Muscle layer of duodenum (tissue), 2 donors: ENCODE measurements around the gene EPB41.
"Not testable (repeated sequence)": the region's sequence is repeated elsewhere in the genome, so short reads cannot be mapped to it uniquely, and the experiment has no call there.

ENCODE experiments used
- H3K27ac ChIP-seq: one replicate; pipeline ENCODE4 v1.7.0; 2013; ENCODE audit warnings: mild to moderate bottlenecking, low read length
- H3K27me3 ChIP-seq: one replicate; pipeline ENCODE4 v1.7.0; 2013; ENCODE audit warnings: low read depth, mild to moderate bottlenecking, control low read depth, low read length
- H3K36me3 ChIP-seq, 2 donors: one replicate each; pipeline ENCODE4 v1.7.0; 2013; ENCODE audit warnings: low read length in 2 of 2, control low read depth in 1 of 2, mild to moderate bottlenecking in 1 of 2; ENCODE audit not compliant: insufficient read depth in 2 of 2, control insufficient read depth in 1 of 2
- H3K4me1 ChIP-seq, 2 donors: one replicate each; pipeline ENCODE4 v1.7.0; 2013; ENCODE audit warnings: low read length in 2 of 2, mild to moderate bottlenecking in 2 of 2, control low read depth in 1 of 2, moderate library complexity in 1 of 2; ENCODE audit not compliant: insufficient read depth in 2 of 2, control insufficient read depth in 1 of 2
- H3K4me3 ChIP-seq, 2 donors: one replicate each; pipeline ENCODE4 v1.7.0; 2013; ENCODE audit warnings: low read length in 2 of 2, low read depth in 1 of 2, mild to moderate bottlenecking in 1 of 2
- H3K9me3 ChIP-seq, 2 donors: one replicate each; pipeline ENCODE4 v1.7.0; 2013; ENCODE audit warnings: low read length in 2 of 2, control low read depth in 1 of 2, mild to moderate bottlenecking in 1 of 2; ENCODE audit not compliant: control insufficient read depth in 1 of 2
- donor health status: healthy.

Gene EPB41

DNA sequence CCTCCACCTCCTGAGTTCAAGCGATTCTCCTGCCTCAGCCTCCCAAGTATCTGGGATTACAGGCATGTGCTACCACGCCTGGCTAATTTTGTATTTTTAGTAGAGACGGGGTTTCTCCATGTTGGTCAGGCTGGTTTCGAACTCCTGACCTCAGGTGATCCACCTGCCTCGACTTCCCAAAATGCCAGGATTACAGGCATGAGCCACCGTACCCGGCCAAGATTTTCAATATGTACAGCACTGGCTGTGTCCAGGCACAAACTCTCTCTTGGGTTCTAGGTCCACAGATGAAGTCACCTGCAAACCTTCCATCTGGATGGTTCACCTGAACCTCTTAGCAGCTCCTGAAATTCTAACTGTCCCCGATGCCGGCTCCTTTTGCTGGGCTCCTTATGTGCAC, 236.0 kb downstream of the EPB41 start:
- not testable (repeated sequence) for H3K9me3 ChIP-seq, H3K4me1 ChIP-seq, H3K4me3 ChIP-seq, H3K27me3 ChIP-seq, H3K27ac ChIP-seq
- H3K36me3 ChIP-seq, result peaks cover 66 to 89% of the 10 kb centered on the region in 2 donors

GRCh38 chr1:29152046-29152805, 237.9 kb downstream of the EPB41 start:
- Histone ChIP-seq H3K4me1 (peaks cover 0 to 9% of the 10 kb centered on the region in 2 donors), H3K9me3 (no peaks in the 10 kb centered on the region), H3K4me3 (no peak overlapping the region), H3K36me3 (peaks cover 64 to 71% of the 10 kb centered on the region in 2 donors), H3K27me3 (no peaks in the 10 kb centered on the region), H3K27ac (no peak overlapping the region)

DNA sequence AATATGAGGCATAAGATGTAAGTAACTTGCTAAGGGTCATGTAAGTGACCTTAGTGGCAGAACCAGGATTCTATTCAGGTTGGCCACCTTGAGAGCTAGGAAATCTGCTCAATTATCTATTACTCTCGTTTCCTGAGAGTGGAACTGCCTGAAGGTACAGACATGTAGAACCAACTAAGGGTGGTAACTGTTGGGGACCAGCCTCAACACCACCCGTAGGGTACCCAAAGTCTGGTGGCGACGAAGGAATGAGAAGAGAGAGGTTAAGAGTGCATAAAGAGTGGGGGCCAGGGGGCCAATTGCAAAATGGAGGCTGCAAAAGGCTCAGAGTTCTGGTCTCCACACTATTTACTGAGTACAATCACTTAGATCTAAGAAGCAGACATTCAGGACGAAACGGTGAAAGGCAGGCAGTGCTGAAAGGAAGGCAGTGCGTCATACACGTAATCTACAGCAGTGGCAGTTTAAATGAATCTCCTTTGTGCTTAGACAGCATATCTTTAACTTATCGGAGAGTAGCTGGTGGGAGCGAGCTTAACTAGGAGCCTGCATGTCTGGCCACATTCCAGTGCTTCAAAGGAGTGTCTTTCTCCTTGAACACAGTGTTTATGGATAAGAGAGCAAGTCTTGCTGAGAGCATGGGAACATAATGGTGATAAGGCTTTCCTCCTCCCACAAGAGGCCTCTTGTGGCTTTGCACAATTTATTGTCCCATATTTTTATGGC, 242.3 kb downstream of the EPB41 start:
- H3K4me1 ChIP-seq, result peaks cover 0 to 12% of the 10 kb centered on the region in 2 donors
- H3K9me3 ChIP-seq, result no peaks in the 10 kb centered on the region
- H3K4me3 ChIP-seq, result no peak overlapping the region
- H3K36me3 ChIP-seq, result peaks cover 56 to 59% of the 10 kb centered on the region in 2 donors
- no peak overlapping the region for H3K27ac ChIP-seq
- H3K27me3 ChIP-seq, result no peaks in the 10 kb centered on the region

GRCh38 chr1:29157269-29157601, 242.9 kb downstream of the EPB41 start:
- peaks cover 5 to 12% of the 10 kb centered on the region in 2 donors for H3K4me1 ChIP-seq
- no peak overlapping the region for H3K27ac ChIP-seq
- no peaks in the 10 kb centered on the region for H3K9me3 ChIP-seq
- no peak overlapping the region for H3K4me3 ChIP-seq
- H3K27me3 ChIP-seq, result no peaks in the 10 kb centered on the region
- peaks cover 51 to 54% of the 10 kb centered on the region in 2 donors for H3K36me3 ChIP-seq

DNA sequence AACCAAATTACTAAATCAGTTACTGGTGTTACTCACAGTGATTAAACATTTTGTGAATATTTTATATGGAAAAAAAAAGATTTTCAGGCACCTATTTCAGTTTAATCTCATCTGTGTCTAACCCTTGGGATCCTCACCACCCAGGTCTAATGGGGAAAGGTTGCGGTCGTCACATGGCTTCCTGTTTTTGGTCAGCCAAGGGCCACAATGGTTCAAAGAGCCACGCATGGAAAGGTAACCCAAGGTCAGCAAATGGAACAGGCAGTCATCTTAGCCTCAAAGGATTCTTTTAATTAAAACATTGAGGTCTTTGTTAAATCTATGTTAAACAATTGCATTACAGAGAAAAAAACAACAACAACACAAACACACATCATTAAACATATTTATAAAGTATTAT, 245.4 kb downstream of the EPB41 start:
- H3K4me3 ChIP-seq, result no peak overlapping the region
- H3K27ac ChIP-seq, result no peak overlapping the region
- H3K27me3 ChIP-seq, result no peaks in the 10 kb centered on the region
- H3K4me1 ChIP-seq, result peaks cover 5 to 19% of the 10 kb centered on the region in 2 donors
- peaks cover 26 to 48% of the 10 kb centered on the region in 2 donors for H3K36me3 ChIP-seq
- no peaks in the 10 kb centered on the region for H3K9me3 ChIP-seq

GRCh38 chr1:29162025-29162424, 247.7 kb downstream of the EPB41 start:
- no peaks in the 10 kb centered on the region for H3K9me3 ChIP-seq
- peaks cover 44 to 54% of the 10 kb centered on the region in 2 donors for H3K36me3 ChIP-seq
- H3K27me3 ChIP-seq, result no peaks in the 10 kb centered on the region
- no peak overlapping the region for H3K4me3 ChIP-seq
- peaks cover 5 to 19% of the 10 kb centered on the region in 2 donors for H3K4me1 ChIP-seq
- H3K27ac ChIP-seq, result no peak overlapping the region

DNA sequence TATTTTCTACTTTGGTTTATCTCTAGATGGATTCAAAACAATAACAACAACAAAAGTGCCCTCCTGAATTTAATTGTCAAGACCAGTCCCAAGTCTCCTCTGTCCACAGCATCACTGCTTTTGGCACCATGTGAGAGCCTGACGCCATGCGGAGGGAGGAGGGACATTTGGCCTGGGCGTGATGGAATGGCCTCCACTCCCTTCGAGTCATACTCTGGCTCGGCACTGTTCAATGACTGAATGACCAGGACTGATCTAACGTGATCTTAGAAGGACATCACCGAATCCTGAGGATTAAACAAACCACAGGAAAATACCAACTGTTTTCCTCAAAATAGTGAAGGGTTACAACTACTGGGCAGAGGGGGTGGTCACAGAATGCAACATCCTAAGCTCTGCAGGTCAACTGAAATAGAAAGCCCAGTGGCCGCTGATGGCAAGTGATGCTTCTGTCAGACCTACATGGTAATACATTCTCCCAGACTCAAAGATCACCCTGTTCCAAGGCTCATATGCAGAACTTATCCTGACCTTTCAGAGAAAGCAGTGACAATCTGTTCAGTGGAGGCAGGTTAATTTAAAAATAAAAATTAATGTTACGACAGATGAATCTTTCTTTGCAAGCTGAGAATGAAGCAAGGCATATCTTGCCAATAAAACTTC, 248.2 kb downstream of the EPB41 start:
- Histone ChIP-seq H3K9me3 (no peaks in the 10 kb centered on the region), H3K4me1 (peaks cover 5 to 14% of the 10 kb centered on the region in 2 donors), H3K36me3 (peaks cover 41 to 50% of the 10 kb centered on the region in 2 donors), H3K27ac (no peak overlapping the region), H3K4me3 (no peak overlapping the region), H3K27me3 (no peaks in the 10 kb centered on the region)

DNA sequence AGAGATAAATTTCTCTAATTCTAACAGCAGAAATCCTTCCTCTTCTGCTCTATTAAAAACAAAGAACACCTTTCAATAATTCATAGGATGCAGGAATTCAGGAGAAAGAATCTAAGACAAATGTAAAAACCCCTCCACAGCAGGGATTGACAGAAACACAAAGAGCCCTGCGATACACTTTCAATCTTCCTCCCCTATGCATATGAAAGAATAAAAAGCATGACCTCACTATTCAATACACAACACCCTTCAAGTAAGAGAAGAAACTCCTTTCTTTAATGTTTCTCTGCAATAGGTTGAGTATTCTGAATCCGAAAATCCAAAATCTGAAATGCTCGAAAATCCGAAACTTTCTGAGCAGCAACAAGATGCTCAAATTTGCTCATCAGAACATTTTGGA, 250.2 kb downstream of the EPB41 start:
- Histone ChIP-seq H3K27ac (no peak overlapping the region), H3K27me3 (no peaks in the 10 kb centered on the region), H3K4me3 (no peak overlapping the region), H3K36me3 (peaks cover 24 to 43% of the 10 kb centered on the region in 2 donors), H3K9me3 (no peaks in the 10 kb centered on the region), H3K4me1 (peaks cover 12 to 16% of the 10 kb centered on the region in 2 donors)

GRCh38 chr1:29166291-29166878, 252.0 kb downstream of the EPB41 start:
- Histone ChIP-seq H3K4me3 (no peak overlapping the region), H3K27me3 (no peaks in the 10 kb centered on the region), H3K9me3 (no peaks in the 10 kb centered on the region), H3K36me3 (peaks cover 20 to 29% of the 10 kb centered on the region in 2 donors), H3K4me1 (peaks cover 23 to 33% of the 10 kb centered on the region in 2 donors), H3K27ac (no peak overlapping the region)

DNA sequence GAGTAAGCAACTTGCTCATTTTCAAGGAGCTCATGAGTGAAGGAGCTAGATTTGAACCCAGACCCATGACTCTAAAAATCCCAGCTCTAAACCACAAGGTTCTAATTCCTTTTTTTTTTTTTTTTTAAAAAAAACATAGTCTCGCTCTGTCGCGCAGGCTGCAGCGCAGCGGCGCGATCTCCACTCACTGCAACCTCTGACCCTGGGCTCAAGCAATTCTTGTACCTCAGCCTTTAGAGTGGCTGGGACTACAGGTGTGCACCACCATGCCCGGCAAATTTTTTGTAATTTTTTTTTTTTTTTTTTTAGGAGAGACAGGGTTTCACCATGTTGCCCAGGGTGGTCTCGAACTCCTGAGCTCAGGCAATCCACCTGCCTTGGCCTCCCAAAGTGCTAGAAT, 253.5 kb downstream of the EPB41 start:
- no peak overlapping the region for H3K27ac ChIP-seq
- no peaks in the 10 kb centered on the region for H3K27me3 ChIP-seq
- peaks cover 20 to 29% of the 10 kb centered on the region in 2 donors for H3K36me3 ChIP-seq
- peaks cover 21 to 32% of the 10 kb centered on the region in 2 donors for H3K4me1 ChIP-seq
- no peak overlapping the region for H3K4me3 ChIP-seq
- H3K9me3 ChIP-seq, result no peaks in the 10 kb centered on the region
